Lower lobe of right lung (tissue), 2 donors: Measurements from ENCODE around the gene BHLHE41. TPM values are rescaled to one million over a fixed set of nuclear protein-coding genes. Genes with fewer than 3 reads are reported as not detected.

ENCODE experiments used
- ATAC-seq, 2 donors: fragments of 200-7000 bp; cut with Tn5 transposase; one replicate each; pipeline ENCODE4 v1.9.1; 2020 to 2022; ENCODE audit warnings: mild to moderate bottlenecking in 2 of 2, moderate library complexity in 2 of 2
- DNase-seq: peaks from one replicate; pipeline ENCODE4 v3.0.0-alpha.2; 2020
- H3K27ac ChIP-seq: fragments of 200-600 bp; one replicate; pipeline ENCODE4 v1.8.0; 2022
- H3K27me3 ChIP-seq: fragments of 200-600 bp; one replicate; pipeline ENCODE4 v1.8.0; 2022; ENCODE audit warnings: low read depth
- H3K36me3 ChIP-seq: fragments of 200-600 bp; one replicate; pipeline ENCODE4 v1.8.0; 2022; ENCODE audit warnings: mild to moderate bottlenecking
- H3K4me1 ChIP-seq: fragments of 200-600 bp; one replicate; pipeline ENCODE4 v1.8.0; 2022
- H3K4me3 ChIP-seq: fragments of 200-600 bp; one replicate; pipeline ENCODE4 v1.8.0; 2022; ENCODE audit warnings: mild to moderate bottlenecking
- H3K9me3 ChIP-seq: fragments of 200-600 bp; one replicate; pipeline ENCODE4 v1.8.0; 2022
- CTCF ChIP-seq: fragments of 200-600 bp; IDR thresholded peaks from one replicate; pipeline ENCODE4 v1.8.0; 2022; ENCODE audit warnings: antibody characterized with exemption, mild to moderate bottlenecking
- intact Hi-C: fragments of 100-400 bp; cut with DNase I; formaldehyde crosslinking; loops from one replicate; pipeline ENCODE4 v1.11.0; 2022
- total RNA-seq: library from RNA; stranded (reverse); fragmentation: NEBNext Ultra II Directional; extraction: Animal tissue kit (Norgen Biotek cat#: 25700); gene quantifications from one replicate; pipeline ENCODE4 v1.2.1, GENCODE V29; 2021
- donor health status: DM: no; HTN: yes; CAD: no; lungs with severe emphysema.

BHLHE41 gene
- total RNA-seq, 1 donor from 2014 or later, result 125 TPM

GRCh38 chr12:26148291-26148690 lies 23.5 kb upstream of the BHLHE41 start:
- intact Hi-C loops, result no loop called here
- Histone ChIP-seq H3K36me3 (no peaks in the 10 kb centered on the region), H3K27me3 (no peaks in the 10 kb centered on the region), H3K4me3 (no peak overlapping the region), H3K4me1 (peaks cover 4% of the 10 kb centered on the region), H3K27ac (no peak overlapping the region), H3K9me3 (no peaks in the 10 kb centered on the region)
- no peak for DNase-seq
- no peak for ATAC-seq
- TF ChIP-seq CTCF, result no peak

- ATAC-seq, result peak; percentile 37 to 43
- Histone ChIP-seq H3K27ac (no peak overlapping the region), H3K4me3 (no peak overlapping the region), H3K9me3 (no peaks in the 10 kb centered on the region), H3K36me3 (no peaks in the 10 kb centered on the region), H3K4me1 (no peaks in the 10 kb centered on the region), H3K27me3 (no peaks in the 10 kb centered on the region)
- DNase-seq, result no peak
- intact Hi-C loops, result no loop called here
- TF ChIP-seq CTCF, result no peak
Measured at GRCh38 chr12:26143291-26143690, 18.5 kb upstream of the BHLHE41 start.

GRCh38 chr12:26138860-26139259 lies 14.0 kb upstream of the BHLHE41 start:
- Histone ChIP-seq H3K9me3 (no peaks in the 10 kb centered on the region), H3K4me3 (no peak overlapping the region), H3K36me3 (no peaks in the 10 kb centered on the region), H3K4me1 (peaks cover 6% of the 10 kb centered on the region), H3K27me3 (no peaks in the 10 kb centered on the region), H3K27ac (no peak overlapping the region)
- DNase-seq, result no peak
- no peak for ATAC-seq
- intact Hi-C loops, result no loop called here
- no peak for TF ChIP-seq CTCF

GRCh38 chr12:26136688-26137087 lies 11.9 kb upstream of the BHLHE41 start:
- H3K4me1 ChIP-seq, result peaks cover 6% of the 10 kb centered on the region
- H3K4me3 ChIP-seq, result no peak overlapping the region
- no peak for DNase-seq
- no peaks in the 10 kb centered on the region for H3K36me3 ChIP-seq
- TF ChIP-seq CTCF, result no peak
- H3K9me3 ChIP-seq, result no peaks in the 10 kb centered on the region
- no peaks in the 10 kb centered on the region for H3K27me3 ChIP-seq
- intact Hi-C loops, result no loop called here
- H3K27ac ChIP-seq, result no peak overlapping the region
- no peak for ATAC-seq

GRCh38 chr12:26135571-26135970 lies 10.7 kb upstream of the BHLHE41 start:
- H3K27ac ChIP-seq, result peak overlapping the region; percentile 44
- no peak overlapping the region for H3K4me3 ChIP-seq
- DNase-seq (no peak), ATAC-seq (no peak)
- intact Hi-C loops, result no loop called here
- no peak for TF ChIP-seq CTCF
- peaks cover 6% of the 10 kb centered on the region for H3K4me1 ChIP-seq
- no peaks in the 10 kb centered on the region for H3K36me3 ChIP-seq
- H3K27me3 ChIP-seq, result no peaks in the 10 kb centered on the region
- H3K9me3 ChIP-seq, result no peaks in the 10 kb centered on the region

- Histone ChIP-seq H3K4me1 (peaks cover 6% of the 10 kb centered on the region), H3K4me3 (no peak overlapping the region), H3K9me3 (no peaks in the 10 kb centered on the region), H3K36me3 (no peaks in the 10 kb centered on the region), H3K27me3 (no peaks in the 10 kb centered on the region), H3K27ac (peak overlapping the region; percentile 44)
- ATAC-seq (peak; percentile 98 to 99), DNase-seq (peak; percentile 94)
- intact Hi-C loops, result no loop called here
- TF ChIP-seq CTCF, result no peak
Measured at GRCh38 chr12:26135010-26135420, 10.2 kb upstream of the BHLHE41 start.
